ENCODE measurements around the gene RPL13. TPM values are rescaled to one million over a fixed set of nuclear protein-coding genes. Genes with fewer than 3 reads are reported as not detected.

RPL13 gene
- total RNA-seq, 2 experiments from 2014 or later, result 1,763 to 2,076 TPM

- no peaks in the 10 kb centered on the region for H3K36me3 Mint-ChIP-seq (ENCODE audit: low read depth)
- DNase-seq, result no peak
- ChIA-PET POLR2A (no interaction called here), CTCF (interaction anchor here (1.3 kb wide), 1 partner anchor 98 kb away, joined by 4 read pairs; no protein-coding TSS in a partner anchor)
- no peak overlapping the region for H3K4me3 Mint-ChIP-seq
- H3K9me3 Mint-ChIP-seq, result no peaks in the 10 kb centered on the region
- no peak overlapping the region for H3K27ac Mint-ChIP-seq
- peaks cover 15% of the 10 kb centered on the region for H3K4me1 Mint-ChIP-seq
- peaks cover 2% of the 10 kb centered on the region for H3K27me3 Mint-ChIP-seq
Observed at GRCh38 chr16:89602952-89603590, 42.6 kb downstream of the RPL13 start.

- Mint-ChIP-seq H3K4me1 (peaks cover 12% of the 10 kb centered on the region), H3K27ac (no peak overlapping the region), H3K9me3 (no peaks in the 10 kb centered on the region), H3K36me3 (ENCODE audit: low read depth) (no peaks in the 10 kb centered on the region), H3K27me3 (peaks cover 2% of the 10 kb centered on the region), H3K4me3 (no peak overlapping the region)
- no peak for DNase-seq
- ChIA-PET POLR2A (interaction anchor here (0.7 kb wide), 1 partner anchor 327 kb away, joined by 3 read pairs; no protein-coding TSS in a partner anchor), CTCF (interaction anchor here (0.6 to 1.0 kb wide), 2 partner anchors 11 to 45 kb away, joined by 3 to 5 read pairs; no protein-coding TSS in a partner anchor)
Observed at GRCh38 chr16:89604764-89605163, 44.3 kb downstream of the RPL13 start.

GRCh38 chr16:89605186-89605970 lies 44.9 kb downstream of the RPL13 start:
- H3K9me3 Mint-ChIP-seq, result no peaks in the 10 kb centered on the region
- DNase-seq, result no peak
- peaks cover 12% of the 10 kb centered on the region for H3K4me1 Mint-ChIP-seq
- H3K36me3 Mint-ChIP-seq (ENCODE audit: low read depth), result no peaks in the 10 kb centered on the region
- POLR2A ChIA-PET, result no interaction called here
- CTCF ChIA-PET, result interaction anchor here (0.6 to 1.0 kb wide), 2 partner anchors 10 to 46 kb away, joined by 3 to 5 read pairs; no protein-coding TSS in a partner anchor
- H3K27me3 Mint-ChIP-seq, result peaks cover 2% of the 10 kb centered on the region
- H3K27ac Mint-ChIP-seq, result no peak overlapping the region
- no peak overlapping the region for H3K4me3 Mint-ChIP-seq

DNA sequence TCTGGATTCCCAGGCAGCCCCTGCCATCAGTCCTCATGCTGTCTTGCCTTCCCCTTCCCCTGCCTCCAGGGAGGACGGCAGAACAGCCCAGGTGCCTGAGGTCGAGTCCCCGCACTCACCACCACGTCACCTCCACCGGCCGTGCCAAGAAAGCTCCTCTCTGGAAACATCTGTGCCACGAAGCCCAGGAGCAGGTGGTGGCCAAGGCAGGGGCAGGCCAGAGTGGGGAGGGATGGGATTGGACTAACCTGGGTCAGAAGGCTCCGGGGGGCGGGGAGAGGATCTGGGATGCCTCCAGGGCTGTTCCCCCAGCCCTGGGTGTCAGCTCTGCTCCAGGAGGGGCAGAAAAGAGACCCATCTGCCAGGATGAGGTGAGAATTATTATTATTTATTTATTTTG lies 45.5 kb downstream of the RPL13 start:
- no peak for DNase-seq
- ChIA-PET CTCF (interaction anchor here (1.0 kb wide), 1 partner anchor 9 kb away, joined by 5 read pairs; no protein-coding TSS in a partner anchor), POLR2A (no interaction called here)
- Mint-ChIP-seq H3K27ac (no peak overlapping the region), H3K4me3 (no peak overlapping the region), H3K4me1 (peaks cover 12% of the 10 kb centered on the region), H3K27me3 (peaks cover 2% of the 10 kb centered on the region), H3K9me3 (no peaks in the 10 kb centered on the region), H3K36me3 (ENCODE audit: low read depth) (no peaks in the 10 kb centered on the region)

GRCh38 chr16:89607453-89607852 lies 47.0 kb downstream of the RPL13 start:
- Mint-ChIP-seq H3K9me3 (no peaks in the 10 kb centered on the region), H3K27ac (no peak overlapping the region), H3K4me1 (peaks cover 8% of the 10 kb centered on the region), H3K27me3 (peaks cover 2% of the 10 kb centered on the region), H3K36me3 (ENCODE audit: low read depth) (no peaks in the 10 kb centered on the region), H3K4me3 (no peak overlapping the region)
- DNase-seq, result no peak
- POLR2A ChIA-PET, result no interaction called here
- CTCF ChIA-PET, result no interaction called here

DNA sequence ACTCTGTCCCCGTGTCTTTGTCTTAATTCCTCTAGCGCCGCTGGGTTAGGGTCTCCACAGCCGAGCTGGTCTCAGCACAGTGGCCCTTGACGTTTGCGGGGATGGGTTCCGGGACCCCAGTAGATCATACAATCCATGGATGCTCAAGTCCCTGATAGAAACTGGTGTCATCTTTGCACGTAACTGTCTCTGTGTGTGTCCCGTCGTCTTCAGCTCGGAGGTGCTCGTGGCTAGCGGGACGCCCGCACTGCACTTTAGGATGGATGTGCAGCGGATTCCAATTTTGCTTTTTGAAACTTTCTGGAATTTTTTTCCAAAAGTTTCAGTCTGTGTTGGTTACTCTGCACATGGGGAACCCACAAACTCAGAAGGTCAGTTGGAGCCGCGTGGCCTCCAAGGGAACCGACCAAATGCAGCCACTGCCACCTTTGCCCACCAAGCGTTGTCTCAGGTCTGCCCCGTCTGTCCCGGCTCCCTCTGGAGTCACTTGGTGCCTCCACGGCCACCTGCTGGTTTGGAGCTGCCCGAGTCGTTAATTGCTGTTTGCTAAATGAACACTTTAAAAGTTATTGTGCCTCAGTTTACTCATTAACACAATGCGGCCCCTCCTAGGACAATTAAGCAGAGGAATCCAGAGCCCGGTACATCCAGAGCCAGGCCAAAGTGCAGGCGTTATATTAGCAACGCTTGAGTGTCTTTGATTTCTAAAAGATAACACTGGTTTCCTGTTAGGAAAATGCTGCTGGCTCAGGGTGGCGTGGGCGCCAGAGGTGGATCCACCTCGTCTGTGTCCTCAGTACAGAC lies 47.7 kb downstream of the RPL13 start:
- peaks cover under 1% of the 10 kb centered on the region for H3K27me3 Mint-ChIP-seq
- no peak for DNase-seq
- no peak overlapping the region for H3K27ac Mint-ChIP-seq
- H3K9me3 Mint-ChIP-seq, result no peaks in the 10 kb centered on the region
- no peak overlapping the region for H3K4me3 Mint-ChIP-seq
- ChIA-PET POLR2A (no interaction called here), CTCF (interaction anchor here (1.0 kb wide), 1 partner anchor 9 kb away, joined by 3 read pairs; no protein-coding TSS in a partner anchor)
- H3K36me3 Mint-ChIP-seq (ENCODE audit: low read depth), result no peaks in the 10 kb centered on the region
- H3K4me1 Mint-ChIP-seq, result peaks cover 3% of the 10 kb centered on the region

- POLR2A ChIA-PET, result no interaction called here
- H3K9me3 Mint-ChIP-seq, result no peaks in the 10 kb centered on the region
- CTCF ChIA-PET, result no interaction called here
- no peaks in the 10 kb centered on the region for H3K36me3 Mint-ChIP-seq (ENCODE audit: low read depth)
- no peak overlapping the region for H3K4me3 Mint-ChIP-seq
- no peak for DNase-seq
- peaks cover 2% of the 10 kb centered on the region for H3K4me1 Mint-ChIP-seq
- no peak overlapping the region for H3K27ac Mint-ChIP-seq
- no peaks in the 10 kb centered on the region for H3K27me3 Mint-ChIP-seq
Observed at GRCh38 chr16:89610108-89610453, 49.6 kb downstream of the RPL13 start.

- POLR2A ChIA-PET, result no interaction called here
- Mint-ChIP-seq H3K9me3 (peaks cover 8% of the 10 kb centered on the region), H3K36me3 (ENCODE audit: low read depth) (peaks cover 6% of the 10 kb centered on the region), H3K4me3 (no peak overlapping the region), H3K4me1 (peaks cover 13% of the 10 kb centered on the region), H3K27ac (no peak overlapping the region), H3K27me3 (peaks cover 3% of the 10 kb centered on the region)
- CTCF ChIA-PET, result no interaction called here
- no peak for DNase-seq
Observed at GRCh38 chr16:89612415-89613166, 52.1 kb downstream of the RPL13 start.

GRCh38 chr16:89613231-89613953 lies 52.9 kb downstream of the RPL13 start, which contains the start of gene DPEP1:
TSS of gene DPEP1 (plus strand) at chr16:89613642. CDS start at chr16:89630411, 16,769 bp downstream.
- CTCF ChIA-PET, result no interaction called here
- Mint-ChIP-seq H3K4me3 (no peak within 1 kb of the TSS), H3K36me3 (ENCODE audit: low read depth) (peaks cover 6% of the 10 kb centered on the region), H3K9me3 (peaks cover 8% of the 10 kb centered on the region), H3K4me1 (peaks cover 13% of the 10 kb centered on the region), H3K27ac (no peak within 1 kb of the TSS), H3K27me3 (peaks cover 3% of the 10 kb centered on the region)
- no peak for DNase-seq
- POLR2A ChIA-PET, result no interaction called here

GRCh38 chr16:89613954-89614459 lies 53.5 kb downstream of the RPL13 start:
- Mint-ChIP-seq H3K4me1 (peaks cover 13% of the 10 kb centered on the region), H3K27me3 (peaks cover 3% of the 10 kb centered on the region), H3K27ac (no peak overlapping the region), H3K9me3 (peaks cover 8% of the 10 kb centered on the region), H3K4me3 (no peak overlapping the region), H3K36me3 (ENCODE audit: low read depth) (peaks cover 6% of the 10 kb centered on the region)
- ChIA-PET CTCF (no interaction called here), POLR2A (no interaction called here)
- no peak for DNase-seq
